ENCODE results near the gene PCBP3. TPM values are rescaled to one million over a fixed set of nuclear protein-coding genes. Genes with fewer than 3 reads are reported as not detected.
"Not testable (repeated sequence)": the region's sequence is repeated elsewhere in the genome, so short reads cannot be mapped to it uniquely, and the experiment has no call there.

Gene PCBP3
- total RNA-seq, 1 donor from 2014 or later: not detected

- TF ChIP-seq CTCF (IDR thresholded peaks at IDR 0.05; ENCODE audit: insufficient read depth, low read length, severe bottlenecking): no peak
- no peak overlapping the region for H3K4me3 ChIP-seq (ENCODE audit: low read depth, low read length)
- H3K27me3 ChIP-seq (ENCODE audit: control insufficient read depth, insufficient read depth, low read length): no peaks in the 10 kb centered on the region
- FAIRE-seq (no peak), DNase-seq (ENCODE audit: low read depth) (no peak)
- no peaks in the 10 kb centered on the region for H3K36me3 ChIP-seq (ENCODE audit: control insufficient read depth, insufficient read depth, low read length)
Observed at GRCh38 chr21:45846373-45847160, 203.0 kb downstream of the PCBP3 start.

GRCh38 chr21:45847870-45848269 lies 204.3 kb downstream of the PCBP3 start:
- FAIRE-seq (no peak), DNase-seq (ENCODE audit: low read depth) (no peak)
- H3K27me3 ChIP-seq (ENCODE audit: control insufficient read depth, insufficient read depth, low read length): no peaks in the 10 kb centered on the region
- H3K36me3 ChIP-seq (ENCODE audit: control insufficient read depth, insufficient read depth, low read length): no peaks in the 10 kb centered on the region
- H3K4me3 ChIP-seq (ENCODE audit: low read depth, low read length): no peak overlapping the region
- TF ChIP-seq CTCF (IDR thresholded peaks at IDR 0.05; ENCODE audit: insufficient read depth, low read length, severe bottlenecking): no peak

GRCh38 chr21:45848331-45848730 lies 204.8 kb downstream of the PCBP3 start:
- Histone ChIP-seq H3K36me3 (ENCODE audit: control insufficient read depth, insufficient read depth, low read length) (no peaks in the 10 kb centered on the region), H3K27me3 (ENCODE audit: control insufficient read depth, insufficient read depth, low read length) (no peaks in the 10 kb centered on the region), H3K4me3 (ENCODE audit: low read depth, low read length) (no peak overlapping the region)
- TF ChIP-seq CTCF (IDR thresholded peaks at IDR 0.05; ENCODE audit: insufficient read depth, low read length, severe bottlenecking): no peak
- no peak for FAIRE-seq
- DNase-seq (ENCODE audit: low read depth): no peak

- Histone ChIP-seq H3K27me3 (ENCODE audit: control insufficient read depth, insufficient read depth, low read length) (no peaks in the 10 kb centered on the region), H3K4me3 (ENCODE audit: low read depth, low read length) (no peak overlapping the region), H3K36me3 (ENCODE audit: control insufficient read depth, insufficient read depth, low read length) (no peaks in the 10 kb centered on the region)
- TF ChIP-seq CTCF (IDR thresholded peaks at IDR 0.05; ENCODE audit: insufficient read depth, low read length, severe bottlenecking): no peak
- DNase-seq (ENCODE audit: low read depth): no peak
- FAIRE-seq: no peak
Observed at GRCh38 chr21:45848805-45849204, 205.3 kb downstream of the PCBP3 start.

- FAIRE-seq (no peak), DNase-seq (ENCODE audit: low read depth) (no peak)
- no peak for TF ChIP-seq CTCF (IDR thresholded peaks at IDR 0.05; ENCODE audit: insufficient read depth, low read length, severe bottlenecking)
- Histone ChIP-seq H3K27me3 (ENCODE audit: control insufficient read depth, insufficient read depth, low read length) (no peaks in the 10 kb centered on the region), H3K36me3 (ENCODE audit: control insufficient read depth, insufficient read depth, low read length) (no peaks in the 10 kb centered on the region), H3K4me3 (ENCODE audit: low read depth, low read length) (no peak overlapping the region)
Observed at GRCh38 chr21:45849651-45850050, 206.1 kb downstream of the PCBP3 start.

GRCh38 chr21:45850181-45850580 lies 206.7 kb downstream of the PCBP3 start:
- DNase-seq (ENCODE audit: low read depth) (no peak), FAIRE-seq (no peak)
- no peak for TF ChIP-seq CTCF (IDR thresholded peaks at IDR 0.05; ENCODE audit: insufficient read depth, low read length, severe bottlenecking)
- no peak overlapping the region for H3K4me3 ChIP-seq (ENCODE audit: low read depth, low read length)
- H3K27me3 ChIP-seq (ENCODE audit: control insufficient read depth, insufficient read depth, low read length): no peaks in the 10 kb centered on the region
- no peaks in the 10 kb centered on the region for H3K36me3 ChIP-seq (ENCODE audit: control insufficient read depth, insufficient read depth, low read length)

GRCh38 chr21:45852386-45852785 lies 208.9 kb downstream of the PCBP3 start:
- not testable (repeated sequence) for H3K4me3 ChIP-seq (ENCODE audit: low read depth, low read length); DNase-seq (ENCODE audit: low read depth); H3K27me3 ChIP-seq (ENCODE audit: control insufficient read depth, insufficient read depth, low read length); H3K36me3 ChIP-seq (ENCODE audit: control insufficient read depth, insufficient read depth, low read length)
- FAIRE-seq: peak; percentile 13

All from bronchial epithelial cell (primary cell).